ENCODE measurements around the gene PDCL3.

PDCL3 gene

GRCh38 chr2:100562613-100563406 is at the start of gene PDCL3:
PDCL3 (plus strand) TSS chr2:100562993; CDS start chr2:100563068, 75 bp downstream.
- DNase-seq (ENCODE audit: extremely low spot score) = peak; percentile 97
- ChIA-PET CTCF (interaction anchor here (1.1 to 2.1 kb wide), 5 partner anchors 9 to 301 kb away, joined by 3 to 10 read pairs (median 4); no protein-coding TSS in a partner anchor), POLR2A (interaction anchor here (0.6 to 1.2 kb wide), 3 partner anchors 247 to 442 kb away, joined by 3 to 5 read pairs (median 4); partner anchors contain the start of gene RPL31)
- TF ChIP-seq CTCF (IDR thresholded peaks at IDR 0.05; ENCODE audit: control extremely low read depth, extremely low read depth, low read depth, missing control alignments) = no peak

- TF ChIP-seq CTCF (IDR thresholded peaks at IDR 0.05; ENCODE audit: control extremely low read depth, extremely low read depth, low read depth, missing control alignments) = no peak
- POLR2A ChIA-PET = no interaction called here
- DNase-seq (ENCODE audit: extremely low spot score) = no peak
- CTCF ChIA-PET = no interaction called here
Observed at GRCh38 chr2:100513650-100514049, 49.1 kb upstream of the PDCL3 start.

- ChIA-PET CTCF (interaction anchor here (1.0 to 1.5 kb wide), 3 partner anchors 21 to 255 kb away, joined by 3 read pairs; no protein-coding TSS in a partner anchor), POLR2A (no interaction called here)
- DNase-seq (ENCODE audit: extremely low spot score) = no peak
- no peak for TF ChIP-seq CTCF (IDR thresholded peaks at IDR 0.05; ENCODE audit: control extremely low read depth, extremely low read depth, low read depth, missing control alignments)
Observed at GRCh38 chr2:100517556-100517955, 45.2 kb upstream of the PDCL3 start.

DNA sequence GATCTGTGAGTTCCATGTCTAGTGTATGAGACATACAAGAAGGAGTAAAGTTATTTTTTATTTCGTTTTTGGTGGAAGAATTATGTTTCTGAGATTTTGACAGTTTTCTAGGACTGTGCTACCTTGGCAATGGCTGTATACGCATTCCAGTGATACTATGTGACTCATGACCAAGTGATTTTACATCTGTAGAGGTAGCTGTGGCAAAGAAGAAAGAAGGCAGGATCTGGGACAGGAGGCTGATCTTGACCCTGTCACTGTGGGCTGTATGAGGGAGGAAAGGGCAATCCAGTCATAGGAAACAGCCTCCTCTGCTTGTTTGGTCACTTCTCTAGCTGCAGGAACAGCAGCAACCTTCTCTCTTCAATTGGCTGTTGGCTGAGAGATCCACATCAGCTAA is 44.0 kb upstream of the PDCL3 start:
- no peak for TF ChIP-seq CTCF (IDR thresholded peaks at IDR 0.05; ENCODE audit: control extremely low read depth, extremely low read depth, low read depth, missing control alignments)
- DNase-seq (ENCODE audit: extremely low spot score) = no peak
- ChIA-PET POLR2A (no interaction called here), CTCF (interaction anchor here (1.2 to 1.5 kb wide), 2 partner anchors 20 to 256 kb away, joined by 3 read pairs; no protein-coding TSS in a partner anchor)

DNA sequence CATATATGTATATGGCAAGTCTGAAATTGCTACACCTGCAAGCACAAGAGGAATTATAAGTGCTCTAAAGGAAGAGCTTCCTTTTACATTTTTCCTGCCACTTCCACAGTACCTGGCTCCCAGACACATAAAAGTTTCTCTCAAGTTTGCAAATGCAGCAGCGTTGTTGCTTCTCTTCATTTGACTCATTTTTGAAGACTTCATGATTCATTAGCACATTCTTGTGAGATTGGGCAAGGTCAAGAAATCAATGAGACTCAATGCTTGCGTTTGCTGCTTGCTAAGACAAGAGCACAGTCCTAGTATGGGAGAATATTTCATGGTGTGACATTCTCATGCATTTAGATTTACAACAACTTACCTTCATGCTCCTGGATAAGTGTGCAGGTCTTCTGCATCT is 42.6 kb upstream of the PDCL3 start:
- TF ChIP-seq CTCF (IDR thresholded peaks at IDR 0.05; ENCODE audit: control extremely low read depth, extremely low read depth, low read depth, missing control alignments) = no peak
- DNase-seq (ENCODE audit: extremely low spot score) = no peak
- ChIA-PET POLR2A (no interaction called here), CTCF (no interaction called here)

- no peak for TF ChIP-seq CTCF (IDR thresholded peaks at IDR 0.05; ENCODE audit: control extremely low read depth, extremely low read depth, low read depth, missing control alignments)
- ChIA-PET POLR2A (no interaction called here), CTCF (no interaction called here)
- no peak for DNase-seq (ENCODE audit: extremely low spot score)
Observed at GRCh38 chr2:100522430-100522829, 40.4 kb upstream of the PDCL3 start.
